Progenitor cell of endocrine pancreas (in vitro differentiated cells): ENCODE data around the gene NOS2. TPM values are rescaled to one million over a fixed set of nuclear protein-coding genes. Genes with fewer than 3 reads are reported as not detected.

Experiments used
- DNase-seq: peaks from one replicate; pipeline ENCODE4 v3.0.0; 2021; ENCODE audit warnings: low spot score; ENCODE audit not compliant: unreplicated experiment
- H3K27ac Mint-ChIP-seq: 2 replicates; pipeline ENCODE4 v1.8.0; 2021; ENCODE audit warnings: mild to moderate bottlenecking, moderate library complexity, mixed read lengths
- H3K27me3 Mint-ChIP-seq: 2 replicates; pipeline ENCODE4 v1.8.0; 2021; ENCODE audit warnings: mixed read lengths
- H3K36me3 Mint-ChIP-seq: 2 replicates; pipeline ENCODE4 v1.8.0; 2022; ENCODE audit warnings: mixed read lengths; ENCODE audit not compliant: insufficient read depth
- H3K4me1 Mint-ChIP-seq: 2 replicates; pipeline ENCODE4 v1.8.0; 2021; ENCODE audit warnings: low read depth, mixed read lengths
- H3K4me3 Mint-ChIP-seq: 2 replicates; pipeline ENCODE4 v1.8.0; 2021; ENCODE audit warnings: low read depth, mild to moderate bottlenecking, moderate library complexity, mixed read lengths
- H3K9me3 Mint-ChIP-seq: 2 replicates; pipeline ENCODE4 v1.8.0; 2021; ENCODE audit warnings: low read depth, mixed read lengths
- CTCF ChIP-seq: fragments of 200-600 bp; sonication (generic); IDR thresholded peaks from one replicate; pipeline ENCODE4 v1.5.0; 2021; ENCODE audit warnings: antibody characterized with exemption, mild to moderate bottlenecking; ENCODE audit not compliant: unreplicated experiment
- total RNA-seq: library from RNA; stranded (reverse); gene quantifications from 2 replicates; pipeline ENCODE4 v1.2.1, GENCODE V29; 2021

Gene NOS2
- total RNA-seq, 1 donor from 2014 or later = 1.6 TPM

GRCh38 chr17:27760069-27760885 lies 40.1 kb downstream of the NOS2 start:
- DNase-seq = peak; percentile 66
- Mint-ChIP-seq H3K4me3 (no peak overlapping the region), H3K36me3 (no peaks in the 10 kb centered on the region), H3K4me1 (no peaks in the 10 kb centered on the region), H3K27ac (no peak overlapping the region), H3K9me3 (no peaks in the 10 kb centered on the region), H3K27me3 (peaks cover 14% of the 10 kb centered on the region)
- peak; percentile 91 for TF ChIP-seq CTCF

- H3K36me3 Mint-ChIP-seq = no peaks in the 10 kb centered on the region
- H3K4me3 Mint-ChIP-seq = no peak overlapping the region
- no peak for TF ChIP-seq CTCF
- DNase-seq = no peak
- H3K4me1 Mint-ChIP-seq = no peaks in the 10 kb centered on the region
- H3K27ac Mint-ChIP-seq = no peak overlapping the region
- H3K27me3 Mint-ChIP-seq = peaks cover 14% of the 10 kb centered on the region
- no peaks in the 10 kb centered on the region for H3K9me3 Mint-ChIP-seq
Observed at GRCh38 chr17:27759528-27759927, 40.8 kb downstream of the NOS2 start.

- peaks cover 5% of the 10 kb centered on the region for H3K27me3 Mint-ChIP-seq
- H3K36me3 Mint-ChIP-seq = no peaks in the 10 kb centered on the region
- no peaks in the 10 kb centered on the region for H3K9me3 Mint-ChIP-seq
- H3K4me1 Mint-ChIP-seq = no peaks in the 10 kb centered on the region
- no peak overlapping the region for H3K27ac Mint-ChIP-seq
- DNase-seq = peak; percentile 52
- peak; percentile 96 for TF ChIP-seq CTCF
- no peak overlapping the region for H3K4me3 Mint-ChIP-seq
Observed at GRCh38 chr17:27756467-27757371, 43.6 kb downstream of the NOS2 start.

GRCh38 chr17:27755706-27756466 lies 44.4 kb downstream of the NOS2 start:
- no peak for DNase-seq

More at GRCh38 chr17:27755706-27756466, 44.4 kb downstream of the NOS2 start:
- H3K36me3 Mint-ChIP-seq = no peaks in the 10 kb centered on the region
- H3K4me1 Mint-ChIP-seq = no peaks in the 10 kb centered on the region
- TF ChIP-seq CTCF = no peak
- no peak overlapping the region for H3K27ac Mint-ChIP-seq
- peaks cover 4% of the 10 kb centered on the region for H3K27me3 Mint-ChIP-seq
- H3K9me3 Mint-ChIP-seq = no peaks in the 10 kb centered on the region
- no peak overlapping the region for H3K4me3 Mint-ChIP-seq
